ENCODE data around the gene ANP32D.
"Not testable (repeated sequence)": the region's sequence is repeated elsewhere in the genome, so short reads cannot be mapped to it uniquely, and the experiment has no call there.

Gene ANP32D

GRCh38 chr12:48500281-48500680 lies 27.9 kb downstream of the ANP32D start:
- DNase-seq (ENCODE audit: low spot score), result not testable (repeated sequence)

GRCh38 chr12:48506836-48507235 lies 34.5 kb downstream of the ANP32D start:
- DNase-seq (ENCODE audit: low spot score), result not testable (repeated sequence)

GRCh38 chr12:48508987-48509386 lies 36.6 kb downstream of the ANP32D start:
- no peak for DNase-seq (ENCODE audit: low spot score)

GRCh38 chr12:48510111-48510510 lies 37.8 kb downstream of the ANP32D start:
- DNase-seq (ENCODE audit: low spot score), result no peak

GRCh38 chr12:48512855-48513254 lies 40.5 kb downstream of the ANP32D start:
- no peak for DNase-seq (ENCODE audit: low spot score)

GRCh38 chr12:48514728-48515127 lies 42.4 kb downstream of the ANP32D start:
- DNase-seq (ENCODE audit: low spot score), result no peak

- DNase-seq (ENCODE audit: low spot score), result not testable (repeated sequence)
Measured at GRCh38 chr12:48520381-48520780, 48.0 kb downstream of the ANP32D start.
